Stimulated activated CD8-positive, alpha-beta memory T cell treated with anti-CD3 and anti-CD28 coated beads, Interleukin-15, amount 100 ng/mL, for 24 hours (primary cell): Measurements from ENCODE around the gene NEURL1.

Source experiments
- DNase-seq: peaks from one replicate; pipeline ENCODE4 v3.0.0-alpha.2; 2020; ENCODE audit warnings: low read depth

The NEURL1 gene

DNA sequence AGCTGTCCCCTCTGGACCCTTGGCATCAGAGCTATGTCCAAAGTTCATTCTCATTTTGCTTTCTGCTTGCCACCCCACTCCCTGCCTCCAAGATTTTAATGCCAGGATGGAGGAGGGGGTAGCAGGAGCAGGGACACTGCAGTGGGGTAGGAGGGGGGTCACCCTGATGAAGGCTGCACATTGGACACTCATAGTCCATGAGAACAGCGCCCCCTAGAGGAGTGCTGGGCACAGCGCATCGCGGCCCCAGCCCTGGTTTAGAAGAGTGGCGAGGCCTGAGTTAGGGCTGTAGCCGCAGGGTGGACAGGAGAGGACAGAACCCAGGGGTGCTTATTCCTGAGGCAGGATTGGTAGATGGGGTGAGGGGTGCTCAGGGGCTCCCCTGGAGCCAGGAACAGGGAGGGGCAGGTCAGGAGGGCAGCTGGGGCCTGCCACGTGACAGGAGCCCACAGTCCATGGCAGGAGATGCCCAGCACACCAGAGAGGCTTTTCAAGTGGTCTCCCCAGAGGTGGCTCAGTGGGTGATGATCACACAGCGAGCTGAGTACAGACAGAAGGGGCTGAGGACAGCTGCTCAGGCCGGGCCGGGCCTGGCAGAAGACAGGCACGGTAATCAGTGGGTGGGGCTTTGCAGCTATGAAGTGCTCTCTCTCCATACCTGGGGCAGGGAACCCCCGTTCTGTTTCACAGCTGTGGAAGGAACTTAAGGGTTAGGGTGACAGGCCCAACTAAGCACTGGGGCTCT lies 71.4 kb downstream of the NEURL1 start:
- peak; percentile 29 for DNase-seq

DNA sequence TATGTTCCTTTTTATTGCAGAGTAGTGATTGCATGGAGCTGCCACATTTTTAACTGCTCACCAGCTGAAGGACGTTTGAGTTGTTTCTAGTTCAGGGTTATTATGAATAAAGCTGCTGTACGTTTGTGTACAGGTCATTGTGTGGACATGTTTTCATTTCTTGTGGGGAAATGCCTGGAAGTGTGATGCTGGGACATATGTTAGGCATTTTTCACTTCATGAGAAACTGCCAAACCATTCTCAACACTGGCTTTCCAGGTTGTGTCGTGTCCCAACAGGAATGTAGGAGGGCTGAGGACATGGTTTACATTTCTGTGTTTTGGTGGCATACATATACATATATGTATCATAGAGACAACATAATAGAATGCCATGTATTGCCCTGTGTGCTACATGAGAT lies 73.0 kb downstream of the NEURL1 start:
- no peak for DNase-seq

DNA sequence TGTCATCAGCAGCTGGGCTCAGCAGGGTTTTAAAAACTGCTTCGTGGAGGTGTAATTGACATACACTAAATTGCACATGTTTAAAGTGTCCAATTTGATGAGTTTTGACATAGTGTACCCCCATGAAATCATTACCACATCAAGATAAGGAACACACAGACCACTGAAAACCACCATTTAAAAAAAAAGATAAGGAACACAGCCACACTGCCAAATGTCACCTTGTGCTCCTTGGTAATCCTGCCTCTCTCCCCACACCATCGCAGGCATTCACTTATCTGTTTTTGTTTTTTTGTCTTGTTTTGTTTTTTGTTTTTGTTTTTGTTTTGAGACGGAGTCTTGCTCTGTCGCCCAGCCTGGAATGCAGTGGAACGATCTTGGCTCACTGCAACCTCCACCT lies 75.0 kb downstream of the NEURL1 start:
- DNase-seq: no peak

DNA sequence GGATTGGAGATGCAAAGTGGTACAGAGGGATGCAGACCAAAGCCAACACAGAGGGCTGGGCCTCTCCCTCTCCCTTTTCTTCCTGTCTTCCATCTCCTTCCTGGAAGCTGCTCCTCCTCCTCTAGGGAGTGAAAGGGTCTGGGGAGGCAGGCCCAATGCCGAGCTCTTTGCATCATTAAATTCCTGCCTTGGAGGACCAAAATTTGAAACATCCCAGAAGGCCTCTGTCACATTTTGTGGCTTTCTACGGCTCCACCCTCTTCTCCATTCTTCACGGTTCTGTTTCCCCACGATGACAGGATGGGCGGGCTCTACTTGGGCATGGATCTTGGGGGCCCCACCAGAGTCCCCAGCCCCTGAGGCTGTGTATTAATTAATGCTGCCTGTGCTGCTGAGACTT lies 76.4 kb downstream of the NEURL1 start:
- DNase-seq: no peak

DNA sequence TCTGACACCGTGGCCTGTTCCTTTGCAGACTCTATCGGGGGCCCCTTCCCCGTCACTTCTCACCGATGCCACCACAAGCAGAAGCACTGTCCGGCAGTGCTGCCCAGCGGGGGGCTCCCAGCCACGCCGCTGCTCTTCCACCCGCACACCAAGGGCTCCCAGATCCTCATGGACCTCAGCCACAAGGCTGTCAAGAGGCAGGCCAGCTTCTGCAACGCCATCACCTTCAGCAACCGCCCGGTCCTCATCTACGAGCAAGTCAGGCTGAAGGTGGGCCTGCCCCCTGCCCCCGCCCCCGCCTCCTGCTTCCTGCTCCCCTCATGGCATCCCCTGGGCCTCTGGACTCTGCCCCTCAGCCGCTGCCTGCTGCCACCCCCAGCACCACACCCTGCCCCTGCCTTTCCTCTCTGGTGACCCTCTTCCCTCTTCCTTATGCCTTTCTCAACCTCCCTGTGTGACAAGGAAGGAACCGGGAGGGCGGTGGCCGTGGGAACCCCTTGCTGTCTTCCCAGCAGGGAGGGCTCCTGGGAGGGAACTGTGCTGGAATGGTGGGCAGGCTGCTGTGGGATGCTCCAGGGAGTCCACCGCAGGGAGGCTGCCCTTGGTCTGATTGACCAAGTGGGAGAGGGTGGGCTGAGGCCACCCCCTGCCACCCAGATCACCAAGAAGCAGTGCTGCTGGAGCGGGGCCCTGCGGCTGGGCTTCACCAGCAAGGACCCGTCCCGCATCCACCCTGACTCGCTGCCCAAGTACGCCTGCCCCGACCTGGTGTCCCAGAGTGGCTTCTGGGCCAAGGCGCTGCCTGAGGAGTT lies 77.5 kb downstream of the NEURL1 start:
- no peak for DNase-seq

DNA sequence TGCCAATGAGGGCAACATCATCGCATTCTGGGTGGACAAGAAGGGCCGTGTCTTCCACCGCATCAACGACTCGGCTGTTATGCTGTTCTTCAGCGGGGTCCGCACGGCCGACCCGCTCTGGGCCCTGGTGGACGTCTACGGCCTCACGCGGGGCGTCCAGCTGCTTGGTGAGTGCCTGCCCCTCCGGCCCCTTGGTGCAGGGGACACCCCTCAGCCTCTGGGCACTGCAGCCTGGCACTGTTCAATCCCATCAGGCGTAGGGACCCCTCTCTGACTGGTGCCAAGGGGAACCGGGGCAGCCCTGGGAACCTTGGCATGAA lies 78.1 kb downstream of the NEURL1 start:
- DNase-seq: no peak

DNA sequence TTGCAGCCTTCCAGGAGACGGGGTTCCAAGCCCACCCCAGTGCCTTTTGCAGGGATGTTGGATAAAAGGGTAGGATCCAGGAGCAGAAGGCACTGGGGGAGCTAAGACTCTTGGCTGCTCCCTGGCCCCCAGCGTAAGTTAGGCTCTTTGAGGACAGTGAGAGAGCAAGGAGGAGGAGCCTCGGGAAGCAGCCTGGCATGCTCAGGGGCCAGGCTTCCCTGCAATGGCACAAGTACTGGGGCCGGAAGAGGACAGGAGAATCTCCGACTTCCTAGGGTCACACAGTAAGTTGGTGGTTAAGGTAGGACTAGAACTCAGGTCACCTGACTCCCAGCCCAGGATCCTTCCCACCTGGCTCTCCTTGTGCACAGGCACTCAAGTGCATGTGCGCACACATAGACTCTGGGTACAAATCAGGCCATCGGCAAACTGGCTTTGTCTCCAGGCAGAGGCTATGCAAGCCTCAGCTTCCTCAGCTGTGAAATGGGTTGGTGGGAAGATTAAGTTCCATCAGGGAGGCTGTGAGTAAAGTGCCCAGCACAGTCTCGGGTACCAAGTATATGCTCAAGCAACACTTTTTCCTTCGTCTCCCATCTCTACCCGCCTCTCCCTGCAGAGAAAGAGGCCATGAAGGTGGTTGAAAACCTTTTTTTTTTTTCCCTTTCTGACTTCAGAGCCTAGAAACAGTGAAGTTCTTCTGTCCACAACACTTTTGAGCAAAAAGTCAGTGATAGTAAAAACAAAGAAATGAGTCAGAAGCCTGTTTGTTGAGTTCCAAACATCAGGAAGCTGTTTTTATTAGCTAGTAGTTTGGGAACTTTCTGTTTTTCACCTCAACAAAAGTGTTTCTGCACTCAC lies 79.1 kb downstream of the NEURL1 start:
- no peak for DNase-seq

DNA sequence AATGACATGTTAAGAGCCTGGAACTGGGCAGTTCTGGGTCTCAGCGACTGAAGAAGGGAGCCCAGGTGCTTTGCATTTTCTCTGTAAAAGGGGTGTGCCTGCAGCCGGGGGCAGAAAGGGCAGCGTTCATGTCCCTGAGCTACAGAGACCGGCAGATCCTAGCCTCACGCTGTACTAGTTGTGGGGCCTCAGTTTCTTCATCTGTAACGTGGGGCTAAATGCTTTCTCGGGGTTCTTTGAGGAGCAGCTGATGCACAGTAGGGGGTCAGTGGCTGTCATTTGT lies 79.6 kb downstream of the NEURL1 start:
- no peak for DNase-seq

DNA sequence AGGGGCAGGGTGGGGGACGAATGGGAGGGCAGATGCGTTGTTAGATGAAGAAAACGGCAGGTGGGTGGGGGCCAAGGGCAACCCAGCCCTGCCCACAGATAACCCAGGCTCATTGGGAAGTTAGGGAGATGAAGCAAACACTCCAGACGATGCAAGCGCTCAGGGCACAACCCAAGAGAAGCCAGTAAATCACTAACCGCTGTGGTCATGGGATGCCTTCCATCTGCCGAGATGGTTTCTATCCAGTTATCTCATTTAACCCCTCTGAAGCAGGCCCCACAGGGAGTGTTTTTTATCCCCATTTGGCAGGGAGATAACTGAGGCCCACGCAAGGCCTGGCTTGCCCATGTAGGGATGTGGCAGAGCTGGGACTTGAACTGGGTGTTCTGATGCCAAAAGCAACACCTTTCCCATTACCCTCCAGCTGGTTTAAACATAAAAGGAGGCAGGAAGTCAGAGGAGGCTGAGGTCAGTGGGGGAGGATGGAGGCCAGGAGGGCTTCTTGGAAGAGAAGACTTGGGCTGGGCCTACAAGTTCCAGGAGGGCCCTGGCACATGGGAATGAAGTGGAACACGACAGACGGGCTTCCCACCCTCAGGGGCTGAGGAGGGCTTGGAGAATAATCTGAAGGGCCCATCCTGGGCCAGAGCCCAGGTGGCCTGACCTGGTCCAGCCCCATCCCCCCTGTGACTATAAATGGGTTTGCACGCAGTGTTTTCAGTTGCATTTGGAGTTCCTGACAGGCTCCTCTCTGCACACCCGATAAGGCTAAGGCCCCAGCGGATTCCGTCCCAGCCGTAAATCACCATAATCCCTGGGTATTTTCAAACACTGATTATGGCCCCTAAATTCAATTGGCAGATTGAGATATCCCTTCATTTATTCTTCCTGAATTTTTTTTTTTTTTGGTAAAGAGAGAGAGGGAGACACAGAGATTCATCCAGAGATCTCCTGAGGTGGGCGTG lies 80.9 kb downstream of the NEURL1 start:
- no peak for DNase-seq

DNA sequence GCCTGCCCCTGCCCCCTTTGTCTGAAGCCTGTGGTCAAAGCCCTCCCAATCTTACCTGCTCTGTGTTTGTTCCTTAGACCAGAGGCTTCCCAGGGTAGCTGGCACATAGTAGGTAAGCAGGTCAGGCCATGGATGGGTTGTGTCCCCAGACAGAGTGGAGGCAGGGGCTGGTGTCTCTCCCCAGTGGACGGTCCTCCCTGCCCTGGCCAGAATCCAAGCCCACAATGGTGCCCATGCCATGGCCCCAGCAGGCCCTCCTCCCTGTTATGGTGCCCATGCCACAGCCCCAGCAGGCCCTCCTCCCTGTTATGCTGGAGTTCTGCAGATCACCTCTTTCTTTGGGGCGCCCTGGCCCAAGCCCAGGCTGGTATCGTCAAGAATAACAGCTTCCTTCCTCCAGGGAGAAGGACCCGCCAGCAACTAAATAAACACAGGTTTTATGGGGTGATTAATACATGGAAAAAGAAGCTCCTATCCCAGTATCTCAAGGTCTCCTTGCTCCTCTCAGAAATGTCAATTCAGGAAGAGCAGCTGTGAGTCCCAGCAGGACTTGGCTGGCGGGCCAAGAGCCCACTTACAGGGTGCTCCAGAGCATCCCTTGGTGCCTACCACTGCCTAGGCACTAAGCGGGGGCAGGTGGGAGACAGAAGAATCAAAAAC lies 82.0 kb downstream of the NEURL1 start:
- DNase-seq: no peak

DNA sequence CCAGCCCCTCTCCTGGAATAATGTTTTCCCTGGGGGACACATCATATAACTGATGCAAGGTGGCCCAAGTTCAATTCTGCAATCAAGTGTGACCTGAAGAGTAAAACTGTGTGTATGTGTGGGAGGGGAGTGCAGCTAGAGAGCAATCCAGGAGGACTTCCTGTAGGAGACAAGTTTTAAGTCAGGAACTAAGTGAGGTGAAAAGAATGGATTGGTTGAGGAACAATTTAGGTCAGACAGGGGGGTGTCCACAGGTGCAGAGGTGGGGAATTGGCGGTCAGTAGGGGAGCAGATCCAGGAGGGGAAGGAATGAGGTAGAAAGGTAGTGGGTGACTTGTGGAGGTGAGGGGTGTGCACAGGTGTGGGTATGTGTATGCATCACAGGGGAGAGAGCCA lies 82.6 kb downstream of the NEURL1 start:
- DNase-seq: no peak

DNA sequence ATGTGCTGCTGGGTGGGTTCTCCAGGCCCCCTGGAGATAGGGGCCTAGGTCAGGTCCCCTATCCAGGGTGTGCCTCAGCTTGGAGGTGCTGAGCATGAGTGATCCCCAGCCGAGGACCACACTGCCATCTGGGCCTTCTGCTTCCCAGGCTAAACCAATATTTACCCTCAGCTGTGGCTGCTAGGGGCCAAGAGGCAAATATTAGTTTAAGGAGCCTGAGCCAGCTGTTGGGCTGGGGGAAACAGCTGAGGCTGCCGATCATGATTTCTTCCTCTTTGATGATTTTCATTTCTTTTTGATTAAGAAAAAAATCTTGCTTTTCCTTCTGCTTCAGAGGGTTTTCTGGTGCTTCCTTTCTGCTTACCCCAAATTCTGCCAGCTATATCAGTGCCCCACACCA lies 83.4 kb downstream of the NEURL1 start:
- no peak for DNase-seq

DNA sequence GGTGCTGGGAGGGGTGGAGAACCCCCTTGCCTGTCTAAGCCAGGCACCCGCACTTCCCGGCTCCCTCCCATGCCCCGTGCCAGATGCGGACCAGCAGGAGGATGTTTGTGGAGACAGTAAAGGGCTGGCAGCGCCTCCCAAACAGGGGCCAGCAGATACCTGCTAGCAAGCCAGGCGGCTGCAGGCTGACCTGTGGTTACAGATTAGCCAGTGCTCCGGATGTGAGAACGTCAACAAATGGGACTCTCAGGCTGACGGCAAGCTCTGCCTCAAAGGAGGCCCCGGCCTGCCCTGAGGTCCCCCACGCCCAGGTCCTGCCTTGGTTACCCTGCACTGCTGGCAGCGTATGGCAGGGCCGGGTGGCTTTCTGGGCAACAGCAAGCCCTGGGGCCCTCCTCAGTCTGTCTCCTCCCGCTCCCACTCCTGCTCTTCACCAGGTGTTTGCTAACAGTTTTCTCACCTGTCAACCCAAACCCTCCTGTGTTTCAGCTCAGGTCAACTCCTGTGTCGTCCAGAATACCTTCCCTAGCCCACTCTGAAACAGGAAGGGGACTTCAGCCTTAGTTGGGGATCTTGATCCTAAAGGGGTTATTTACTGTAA lies 85.4 kb downstream of the NEURL1 start:
- no peak for DNase-seq

DNA sequence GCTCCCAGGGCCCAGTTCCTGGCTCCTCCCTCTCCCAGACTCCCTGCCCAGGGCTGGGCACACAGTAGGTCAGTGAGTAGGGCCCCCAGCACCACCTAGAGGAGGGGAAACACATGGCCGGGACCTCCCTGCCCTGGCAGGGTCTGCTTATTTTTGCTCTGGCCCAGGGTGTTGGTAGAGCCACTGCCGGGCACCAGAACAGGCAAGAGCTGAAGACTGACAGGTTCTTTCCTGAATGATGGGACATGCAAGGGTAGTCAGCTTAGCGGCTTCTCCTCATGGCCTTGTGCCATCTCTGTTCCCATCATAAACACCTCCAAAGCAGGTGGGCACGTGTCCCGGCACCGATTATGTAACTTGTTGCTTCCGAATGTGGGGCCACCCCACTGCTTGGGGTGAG lies 86.5 kb downstream of the NEURL1 start:
- DNase-seq: no peak

DNA sequence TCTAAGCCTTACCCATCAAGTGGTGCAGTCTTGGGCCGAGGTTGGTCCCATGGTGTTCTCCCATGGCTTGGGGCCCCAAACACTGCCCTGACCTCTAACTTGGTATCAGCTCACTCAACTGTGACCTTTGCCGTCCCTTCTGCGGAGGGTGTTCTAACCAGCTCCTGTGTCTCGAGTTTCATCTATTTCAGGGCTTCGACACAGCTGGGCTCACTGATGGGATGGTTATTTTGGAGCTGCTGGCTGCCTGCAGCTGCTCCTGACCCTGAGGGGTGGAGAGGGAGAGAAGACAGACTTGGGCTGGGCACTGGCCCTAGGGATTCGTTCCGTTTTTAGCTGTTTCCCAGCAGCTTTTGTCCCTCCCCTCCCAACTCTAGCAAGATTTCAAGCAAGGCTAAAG lies 86.9 kb downstream of the NEURL1 start:
- no peak for DNase-seq

DNA sequence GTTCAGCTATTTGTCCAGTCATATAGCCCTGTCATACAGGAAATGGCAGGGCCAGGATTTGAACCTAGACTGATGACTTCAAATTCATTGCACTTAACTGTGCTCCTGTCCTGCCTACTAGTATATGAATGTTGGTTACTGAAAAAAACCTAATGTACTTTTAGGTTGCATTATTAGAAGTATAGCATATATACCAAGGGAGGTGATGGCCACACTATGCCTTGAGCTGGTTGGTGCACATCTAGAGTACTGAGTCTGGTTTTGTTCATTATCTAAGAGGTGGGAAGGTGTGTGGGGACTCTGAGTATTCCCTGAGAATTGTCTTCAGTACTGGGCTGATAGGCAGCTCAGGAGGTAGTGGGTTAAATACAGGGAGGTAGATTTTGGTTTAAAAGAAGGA lies 88.0 kb downstream of the NEURL1 start:
- DNase-seq: no peak

DNA sequence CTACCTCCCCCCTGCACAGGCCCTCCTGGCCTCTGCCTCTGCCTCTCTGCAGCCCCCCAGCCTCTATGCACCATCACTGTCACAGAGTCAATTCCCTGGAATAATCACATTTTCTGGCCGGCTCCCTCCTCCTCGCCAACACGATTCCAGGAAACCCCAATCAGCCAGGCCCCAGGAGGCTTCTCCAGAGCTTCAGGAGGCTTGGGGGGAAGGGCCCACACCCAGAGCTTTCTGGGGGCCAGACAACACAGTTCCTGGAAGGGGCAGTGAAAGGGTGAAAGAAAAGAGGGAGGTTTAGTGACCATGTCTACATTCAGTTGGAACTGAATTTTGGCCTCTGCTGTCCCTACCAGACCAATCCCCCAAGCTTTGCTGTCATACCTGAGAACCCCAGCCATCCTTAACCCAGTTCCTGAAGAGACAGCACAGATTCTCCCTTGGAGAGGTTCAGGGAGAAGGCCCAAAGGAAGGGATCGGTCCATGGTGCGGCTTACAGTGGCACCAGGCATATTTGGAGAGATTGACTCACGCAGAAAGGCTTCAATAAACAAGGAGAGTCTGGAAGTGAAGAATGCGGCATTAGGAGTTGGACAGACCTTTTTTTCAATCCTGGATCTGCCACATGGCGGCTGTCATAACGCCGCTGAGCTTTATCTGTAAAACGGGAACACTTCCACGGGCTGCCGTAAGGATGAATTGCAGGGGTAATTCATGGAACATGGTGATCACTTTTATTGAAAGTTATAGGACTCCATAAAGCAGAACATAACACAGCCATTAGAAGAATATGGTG lies 89.0 kb downstream of the NEURL1 start:
- no peak for DNase-seq

DNA sequence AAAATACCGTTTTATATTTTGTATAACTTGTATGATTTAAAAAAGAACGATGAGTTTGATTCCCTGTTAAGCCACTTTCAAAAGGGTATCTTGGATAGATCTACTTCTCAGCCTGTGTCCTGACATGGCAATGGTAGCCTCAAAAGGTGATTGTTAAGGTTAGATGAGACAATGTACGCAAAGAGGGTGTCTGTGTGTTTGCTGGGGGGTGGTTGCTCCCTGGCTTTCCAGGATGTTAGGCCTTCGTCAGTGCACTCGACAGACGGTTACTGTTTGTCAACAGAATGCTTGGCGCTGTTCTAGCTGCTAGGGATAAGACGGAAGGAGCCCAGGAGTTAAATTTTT lies 90.3 kb downstream of the NEURL1 start:
- no peak for DNase-seq

DNA sequence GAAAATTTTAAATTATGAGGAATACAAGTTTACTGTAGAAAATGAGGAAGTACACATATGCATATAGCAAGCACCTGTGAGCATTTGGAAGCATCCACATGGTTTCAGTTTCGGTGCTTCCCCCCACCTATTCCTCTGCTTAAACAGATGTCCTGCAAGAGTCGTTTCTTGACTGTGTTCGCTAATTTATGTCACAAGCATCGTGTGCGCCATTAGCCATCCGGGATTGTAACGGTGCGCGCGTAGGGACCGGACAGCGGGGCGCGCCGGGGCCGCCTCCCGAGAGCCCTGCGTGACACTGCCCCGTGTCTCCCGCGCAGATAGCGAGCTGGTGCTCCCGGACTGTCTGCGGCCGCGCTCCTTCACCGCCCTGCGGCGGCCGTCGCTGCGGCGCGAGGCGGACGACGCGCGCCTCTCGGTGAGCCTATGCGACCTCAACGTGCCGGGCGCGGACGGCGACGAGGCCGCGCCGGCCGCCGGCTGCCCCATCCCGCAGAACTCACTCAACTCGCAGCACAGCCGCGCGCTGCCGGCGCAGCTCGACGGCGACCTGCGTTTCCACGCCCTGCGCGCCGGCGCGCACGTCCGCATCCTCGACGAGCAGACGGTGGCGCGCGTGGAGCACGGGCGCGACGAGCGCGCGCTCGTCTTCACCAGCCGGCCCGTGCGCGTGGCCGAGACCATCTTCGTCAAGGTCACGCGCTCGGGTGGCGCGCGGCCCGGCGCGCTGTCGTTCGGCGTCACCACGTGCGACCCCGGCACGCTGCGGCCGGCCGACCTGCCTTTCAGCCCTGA lies 90.9 kb downstream of the NEURL1 start:
- DNase-seq: peak; percentile 21
